PFSK-1 (cell line): ENCODE results near the gene DLST.

ENCODE experiments used
- FOXP2 ChIP-seq: optimal IDR thresholded peaks from 2 replicates; pipeline ENCODE3; 2011; ENCODE audit warnings: borderline replicate concordance, control low read depth, inconsistent platforms; ENCODE audit not compliant: insufficient read depth; ENCODE audit errors: extremely low read length, extremely low read depth
- POLR2AphosphoS5 ChIP-seq: IDR thresholded peaks from 2 replicates; pipeline ENCODE4 v1.6.1; 2012; ENCODE audit warnings: low read depth, mild to moderate bottlenecking, control low read depth, low read length, moderate library complexity
- REST ChIP-seq, 2 experiments: IDR thresholded peaks; 2 replicates each; pipeline versions ENCODE4 v1.6.1 to v1.8.0; 2011 to 2012; ENCODE audit warnings: low read depth in 2 of 2, low read length in 2 of 2, control low read depth in 1 of 2, inconsistent platforms in 1 of 2, mild to moderate bottlenecking in 1 of 2, moderate library complexity in 1 of 2; ENCODE audit not compliant: insufficient read depth in 1 of 2
- SIN3A ChIP-seq: IDR thresholded peaks from 2 replicates; pipeline ENCODE4 v1.6.1; 2012; ENCODE audit warnings: mild to moderate bottlenecking, low read length, moderate library complexity, borderline replicate concordance; ENCODE audit not compliant: insufficient read depth
- TAF1 ChIP-seq: IDR thresholded peaks from 2 replicates; pipeline ENCODE4 v1.6.1; 2012; ENCODE audit warnings: low read length, control low read depth, borderline replicate concordance; ENCODE audit not compliant: insufficient read depth

The DLST gene

GRCh38 chr14:74917178-74917543 is 35.4 kb downstream of the DLST start:
- no peak for TF ChIP-seq REST (IDR thresholded peaks at IDR 0.05; ENCODE audit: insufficient read depth in 1 of 2, low read depth in 2 of 2, low read length in 2 of 2)
- no peak for TF ChIP-seq SIN3A
- no peak for TF ChIP-seq POLR2AphosphoS5

GRCh38 chr14:74917646-74918081 is 35.9 kb downstream of the DLST start:
- TF ChIP-seq POLR2AphosphoS5, result no peak
- no peak for TF ChIP-seq REST (IDR thresholded peaks at IDR 0.05; ENCODE audit: insufficient read depth in 1 of 2, low read depth in 2 of 2, low read length in 2 of 2)
- no peak for TF ChIP-seq SIN3A
- TF ChIP-seq TAF1, result no peak
- TF ChIP-seq FOXP2, result no peak

- TF ChIP-seq SIN3A, result no peak
Observed at GRCh38 chr14:74918380-74918779, 36.7 kb downstream of the DLST start.

- TF ChIP-seq REST (IDR thresholded peaks at IDR 0.05; ENCODE audit: insufficient read depth in 1 of 2, low read depth in 2 of 2, low read length in 2 of 2), result no peak
- no peak for TF ChIP-seq TAF1
- TF ChIP-seq POLR2AphosphoS5, result no peak
- no peak for TF ChIP-seq FOXP2
- no peak for TF ChIP-seq SIN3A
Observed at GRCh38 chr14:74919421-74920165, 37.9 kb downstream of the DLST start.

GRCh38 chr14:74920281-74920680 is 38.6 kb downstream of the DLST start:
- TF ChIP-seq TAF1 (no peak), SIN3A (no peak), POLR2AphosphoS5 (no peak), REST (IDR thresholded peaks at IDR 0.05; ENCODE audit: insufficient read depth in 1 of 2, low read depth in 2 of 2, low read length in 2 of 2) (no peak), FOXP2 (no peak)
